ENCODE results near the gene NKD2. TPM values are rescaled to one million over a fixed set of nuclear protein-coding genes. Genes with fewer than 3 reads are reported as not detected.

Gene NKD2
- total and polyA plus RNA-seq, 2 of the 4 experiments (the other 2 are of a cell fraction) = not detected

DNA sequence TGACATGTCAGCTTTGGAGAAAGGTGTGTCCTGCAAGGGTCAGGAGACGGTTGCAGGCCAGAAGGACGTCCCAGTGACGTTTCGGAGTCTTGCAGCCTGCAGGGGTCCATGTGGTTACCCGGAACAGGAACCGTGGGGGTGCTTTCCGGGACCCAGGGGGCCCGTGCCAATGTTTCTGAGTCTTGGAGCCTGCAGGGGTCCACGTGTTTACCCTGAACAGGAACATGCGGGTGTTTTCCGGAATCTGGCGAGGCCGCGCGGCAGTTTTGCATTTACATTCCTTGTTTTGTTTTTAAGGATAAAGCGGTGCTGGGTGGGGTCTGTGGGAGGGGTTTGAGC is 30.6 kb downstream of the NKD2 start:
- Histone ChIP-seq H3K14ac (replicated peaks; ENCODE audit: low read depth, low read length) (no peak overlapping the region), H3K36me3 (ENCODE audit: control insufficient read depth, insufficient read depth, low read length) (no peaks in the 10 kb centered on the region), H4K20me1 (ENCODE audit: insufficient read depth, low read length) (no peaks in the 10 kb centered on the region), H2BK20ac (ENCODE audit: low read depth, low read length) (no peak overlapping the region), H3K9me1 (ENCODE audit: insufficient read depth, low read length) (no peaks in the 10 kb centered on the region), H3K4me1 (ENCODE audit: control insufficient read depth, insufficient read depth, low read length) (no peaks in the 10 kb centered on the region), H3K18ac (ENCODE audit: low read depth, low read length) (no peak overlapping the region), H2AFZ (replicated peaks; ENCODE audit: low read length, poor library complexity) (no peak overlapping the region), H2BK5ac (ENCODE audit: low read depth, low read length, poor library complexity, severe bottlenecking) (no peak overlapping the region), H3K4me3 (ENCODE audit: insufficient read depth, low read depth, low read length) (no peak overlapping the region), H3K79me1 (ENCODE audit: low read depth in 1 of 2, low read length in 2 of 2) (no peaks in the 10 kb centered on the region), H4K91ac (ENCODE audit: insufficient read depth, low read depth, low read length) (no peak overlapping the region), H3K9me3 (ENCODE audit: control insufficient read depth, insufficient read depth, low read length) (peaks cover 9% of the 10 kb centered on the region; the same call in 1 of the 2 replicates), H3K9ac (ENCODE audit: low read depth, low read length) (no peak overlapping the region), H3K27ac (ENCODE audit: insufficient read depth, low read length) (no peak overlapping the region), H2BK15ac (ENCODE audit: low read depth, low read length) (no peak overlapping the region), H4K8ac (ENCODE audit: low read depth in 2 of 2, low read length in 2 of 2) (no peak overlapping the region), H3K23ac (ENCODE audit: low read depth, low read length) (no peak overlapping the region), H2AK9ac (replicated peaks; ENCODE audit: low read depth, low read length, poor library complexity) (no peak overlapping the region), H3K4me2 (ENCODE audit: low read depth, low read length) (no peak overlapping the region), H3K56ac (ENCODE audit: extremely low read depth, insufficient read depth, low read length) (no peak overlapping the region), H3K27me3 (ENCODE audit: control insufficient read depth, insufficient read depth, low read length) (no peaks in the 10 kb centered on the region), H4K5ac (ENCODE audit: low read depth, low read length) (no peak overlapping the region), H2BK120ac (ENCODE audit: low read depth, low read length) (no peak overlapping the region), H2AK5ac (ENCODE audit: low read depth, low read length) (no peak overlapping the region), H3K4ac (ENCODE audit: low read depth, low read length) (no peak overlapping the region)
- intact Hi-C loops (cut with micrococcal nuclease) = no loop called here
- no TSS peak for BruUV-seq (replicated peaks)
- POLR2A ChIA-PET (ENCODE audit: unreplicated experiment) = no interaction called here
- TF ChIP-seq CTCF (conservative IDR thresholded peaks at IDR 0.05; ENCODE audit: low read depth, low read length) = no peak
- TF ChIP-seq MXI1 (IDR thresholded peaks at IDR 0.05; ENCODE audit: borderline replicate concordance, low read depth, low read length) = no peak
- DNase-seq (no peak), ATAC-seq (ENCODE audit: low read depth) (no peak)
- CTCF ChIA-PET = no interaction called here
- dilution Hi-C loops (cut with HindIII; ENCODE audit: low sequenced_read_pairs, unreplicated experiment) = no loop called here
- WGBS, 2 experiments (ENCODE audit: extremely low coverage in 2 of 2, insufficient read length in 1 of 2) = 70% methylated on average over 10 of the region's 16 CpGs; no CpG with 5 or more reads in 1 of the 2 experiments
- in situ Hi-C loops (cut with MboI; ENCODE audit: low sequenced_read_pairs) = no loop called here

Measured in IMR-90 (cell line).